Neural cell (in vitro differentiated cells): ENCODE measurements around the gene IDI1. TPM values are rescaled to one million over a fixed set of nuclear protein-coding genes. Genes with fewer than 3 reads are reported as not detected.
A peak's percentile ranks its signal among the peaks of the same experiment; 100 is the strongest.

ENCODE experiments used
- H2AFZ ChIP-seq: fragments of 200-600, 300-800 bp; sonication (generic), shearing (Covaris generic); 2 replicates; pipeline ENCODE4 v1.6.0; 2014; ENCODE audit warnings: low read depth, mild to moderate bottlenecking, antibody characterized with exemption, low read length, moderate library complexity
- H3F3A ChIP-seq: fragments of 200-600 bp; shearing (Covaris generic); 2 replicates; pipeline ENCODE4 v1.6.1; 2016; ENCODE audit warnings: mild to moderate bottlenecking, moderate library complexity, mixed read lengths, antibody characterized with exemption, low read length; ENCODE audit not compliant: insufficient read depth, poor library complexity, severe bottlenecking
- H3K27ac ChIP-seq: fragments of 200-600, 300-800 bp; sonication (generic), shearing (Covaris generic); 2 replicates; pipeline ENCODE4 v1.5.1; 2014; ENCODE audit warnings: mild to moderate bottlenecking, low read length, moderate library complexity
- H3K27me3 ChIP-seq: fragments of 300-800, 200-600 bp; sonication (generic), shearing (Covaris generic); 2 replicates; pipeline ENCODE4 v1.6.0; 2014; ENCODE audit warnings: mild to moderate bottlenecking, low read depth, low read length, moderate library complexity; ENCODE audit not compliant: insufficient read depth
- H3K36me3 ChIP-seq: fragments of 300-800, 200-600 bp; sonication (generic), shearing (Covaris generic); 2 replicates; pipeline ENCODE4 v1.5.1; 2014; ENCODE audit warnings: mild to moderate bottlenecking, antibody characterized with exemption, low read length, moderate library complexity; ENCODE audit not compliant: insufficient read depth
- H3K4me2 ChIP-seq: fragments of 300-800, 200-600 bp; sonication (generic), shearing (Covaris generic); 2 replicates; pipeline ENCODE4 v1.6.0; 2014; ENCODE audit warnings: mild to moderate bottlenecking, low read length
- H3K4me3 ChIP-seq: fragments of 300-800, 200-600 bp; sonication (generic), shearing (Covaris generic); 2 replicates; pipeline ENCODE4 v1.5.1; 2014; ENCODE audit warnings: mild to moderate bottlenecking, low read length, moderate library complexity
- H3K79me2 ChIP-seq: fragments of 200-600 bp; shearing (Covaris generic); replicated peaks from 2 replicates; pipeline ENCODE4 v1.6.0; 2014; ENCODE audit warnings: mild to moderate bottlenecking, low read length, moderate library complexity; ENCODE audit not compliant: insufficient read depth
- H3K9ac ChIP-seq: fragments of 300-800, 200-600 bp; sonication (generic), shearing (Covaris generic); 2 replicates; pipeline ENCODE4 v1.6.1; 2016; ENCODE audit warnings: mild to moderate bottlenecking, low read length, mixed read lengths
- H3K9me2 ChIP-seq: fragments of 200-600 bp; shearing (Covaris generic); 2 replicates; pipeline ENCODE4 v1.6.1; 2016; ENCODE audit warnings: mild to moderate bottlenecking, low read length, mixed read lengths; ENCODE audit not compliant: insufficient read depth
- H3K9me3 ChIP-seq: fragments of 200-600, 300-800 bp; sonication (generic), shearing (Covaris generic); 2 replicates; pipeline ENCODE4 v1.6.1; 2016; ENCODE audit warnings: mild to moderate bottlenecking, mixed run types, low read length, moderate library complexity, mixed read lengths
- H4K20me1 ChIP-seq: fragments of 200-600 bp; shearing (Covaris generic); 2 replicates; pipeline ENCODE4 v1.6.1; 2016; ENCODE audit warnings: mild to moderate bottlenecking, mixed run types; ENCODE audit not compliant: insufficient read depth
- CTCF ChIP-seq: fragments of 450-650 bp; IDR thresholded peaks from 2 replicates; pipeline ENCODE4 v1.5.1; 2014; ENCODE audit warnings: antibody characterized with exemption, mild to moderate bottlenecking, moderate library complexity; ENCODE audit not compliant: poor library complexity, severe bottlenecking
- EP300 ChIP-seq: fragments of 450-650 bp; conservative IDR thresholded peaks from 2 replicates; pipeline ENCODE4 v1.6.1; 2014; ENCODE audit warnings: antibody characterized with exemption, mild to moderate bottlenecking, moderate library complexity; ENCODE audit not compliant: poor library complexity, severe bottlenecking
- EZH2 ChIP-seq: fragments of 200-600, 300-800 bp; shearing (Covaris generic), sonication (generic); IDR thresholded peaks from 2 replicates; pipeline ENCODE4 v1.6.1; 2014; ENCODE audit warnings: antibody characterized with exemption, low read length, borderline replicate concordance, mild to moderate bottlenecking; ENCODE audit not compliant: insufficient read depth, poor library complexity, severe bottlenecking
- MXI1 ChIP-seq: fragments of 450-650 bp; conservative IDR thresholded peaks from 2 replicates; pipeline ENCODE4 v1.6.1; 2014; ENCODE audit warnings: antibody characterized with exemption, mild to moderate bottlenecking; ENCODE audit not compliant: poor library complexity, severe bottlenecking
- POLR2AphosphoS5 ChIP-seq: IDR thresholded peaks from 2 replicates; pipeline ENCODE4 v1.6.1; 2012
- RAD21 ChIP-seq: fragments of 450-650 bp; conservative IDR thresholded peaks from 2 replicates; pipeline ENCODE4 v1.6.1; 2014; ENCODE audit warnings: antibody characterized with exemption, mild to moderate bottlenecking, moderate library complexity
- REST ChIP-seq: IDR thresholded peaks from 2 replicates; pipeline ENCODE4 v1.6.1; 2012; ENCODE audit warnings: borderline replicate concordance
- SMC3 ChIP-seq: fragments of 450-650 bp; conservative IDR thresholded peaks from 2 replicates; pipeline ENCODE4 v1.6.1; 2014; ENCODE audit warnings: antibody characterized with exemption, mild to moderate bottlenecking, moderate library complexity; ENCODE audit not compliant: poor library complexity
- TAF1 ChIP-seq: IDR thresholded peaks from 2 replicates; pipeline ENCODE4 v1.6.1; 2012; ENCODE audit warnings: low read depth
- polyA plus RNA-seq: library from polyadenylated mRNA; depleted of rRNA; stranded (reverse); fragments of >200 nt; gene quantifications from 2 replicates; pipeline ENCODE4 v1.2.3, GENCODE V29; 2014

Gene IDI1
- polyA plus RNA-seq, 1 donor from 2014 or later, result 307 TPM

DNA sequence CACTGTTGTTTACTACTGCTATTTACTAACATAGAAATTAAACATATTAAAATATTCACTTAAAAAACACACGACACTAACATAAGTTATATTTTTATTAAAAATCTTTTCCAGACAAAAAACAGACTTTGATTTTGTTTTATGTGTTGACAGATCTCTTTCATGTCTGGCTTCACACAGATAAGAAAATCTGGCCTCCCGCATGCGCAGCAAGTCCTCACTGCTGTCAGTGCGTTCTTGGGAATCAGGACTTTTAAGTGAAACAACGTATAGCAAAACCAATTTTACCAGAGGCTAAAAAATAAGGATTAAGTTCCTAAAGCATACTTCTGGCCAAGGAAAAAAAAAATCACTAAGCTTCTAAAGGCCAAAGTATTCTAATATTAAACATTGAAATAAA lies 1.2 kb upstream of the IDI1 start:
- Histone ChIP-seq H3K4me3 (peak overlapping the region; percentile 81), H3K79me2 (peaks cover 74% of the 10 kb centered on the region), H3F3A (peaks cover 5% of the 10 kb centered on the region), H3K9me2 (no peaks in the 10 kb centered on the region), H3K27ac (peak overlapping the region; percentile 99), H2AFZ (no peak overlapping the region), H3K27me3 (no peaks in the 10 kb centered on the region), H3K36me3 (no peaks in the 10 kb centered on the region), H3K9ac (peak overlapping the region; percentile 96), H3K9me3 (no peaks in the 10 kb centered on the region), H4K20me1 (peaks cover 6% of the 10 kb centered on the region), H3K4me2 (peak overlapping the region; percentile 72)
- no peak for TF ChIP-seq TAF1
- no peak for TF ChIP-seq RAD21
- no peak for TF ChIP-seq REST
- no peak for TF ChIP-seq POLR2AphosphoS5
- no peak for TF ChIP-seq CTCF
- no peak for TF ChIP-seq SMC3
- TF ChIP-seq EP300, result no peak
- no peak for TF ChIP-seq MXI1
- no peak for TF ChIP-seq EZH2

GRCh38 chr10:1049425-1049958 lies 573 bp upstream of the IDI1 start:
- Histone ChIP-seq H3K79me2 (peaks cover 74% of the 10 kb centered on the region), H3K9ac (peak overlapping the region; percentile 96), H2AFZ (peak overlapping the region; percentile 56), H3K36me3 (no peaks in the 10 kb centered on the region), H3K27me3 (no peaks in the 10 kb centered on the region), H3K4me3 (peak overlapping the region; percentile 81), H3F3A (peaks cover 5% of the 10 kb centered on the region), H3K9me2 (no peaks in the 10 kb centered on the region), H4K20me1 (peaks cover 8% of the 10 kb centered on the region), H3K27ac (peak overlapping the region; percentile 99), H3K9me3 (no peaks in the 10 kb centered on the region), H3K4me2 (peak overlapping the region; percentile 72)
- TF ChIP-seq POLR2AphosphoS5 (peak; percentile 68), MXI1 (peak; percentile 62), CTCF (no peak), EP300 (no peak), EZH2 (no peak), RAD21 (no peak), SMC3 (no peak), REST (peak; percentile 63), TAF1 (peak; percentile 14)
